Stimulated activated CD4-positive, alpha-beta T cell treated with anti-CD3 and anti-CD28 coated beads, Interleukin-1b, Interleukin-23, amount 100 ng/mL, for 24 hours (primary cell): Measurements from ENCODE around the gene DYNLT2.
"Not testable (repeated sequence)": the region's sequence is repeated elsewhere in the genome, so short reads cannot be mapped to it uniquely, and the experiment has no call there.

Source experiments
- DNase-seq, 4 experiments: peaks; one replicate each; pipeline ENCODE4 v3.0.0-alpha.2; 2020; ENCODE audit warnings: low read depth in 4 of 4, low spot score in 1 of 4

The DYNLT2 gene

GRCh38 chr6:169701954-169702839, 49.2 kb downstream of the DYNLT2 start, which contains the start of the genes C6orf120 and WDR27:
Gene C6orf120 (plus strand): TSS chr6:169702126. CDS start chr6:169702460, 334 bp downstream.
Gene WDR27 (minus strand): TSS chr6:169702029. CDS start chr6:169689005, 13,024 bp downstream.
- peak; percentile 95 to 99 (median 98) for DNase-seq

- DNase-seq = no peak
Observed at GRCh38 chr6:169701311-169701953, 49.9 kb downstream of the DYNLT2 start.

GRCh38 chr6:169700296-169700695, 51.1 kb downstream of the DYNLT2 start:
- no peak for DNase-seq

- DNase-seq = not testable (repeated sequence)
Observed at GRCh38 chr6:169697115-169697514, 54.3 kb downstream of the DYNLT2 start.

- no peak for DNase-seq
Observed at GRCh38 chr6:169695131-169695530, 56.2 kb downstream of the DYNLT2 start.

- DNase-seq = no peak
Observed at GRCh38 chr6:169692516-169692915, 58.9 kb downstream of the DYNLT2 start.

- DNase-seq = no peak
Observed at GRCh38 chr6:169691260-169691659, 60.1 kb downstream of the DYNLT2 start.
